ENCODE measurements around the gene GNAZ. TPM values are rescaled to one million over a fixed set of nuclear protein-coding genes. Genes with fewer than 3 reads are reported as not detected.

Gene GNAZ
- polyA plus RNA-seq, 3 donors, result 1.5 to 7.8 (median 6.2) TPM

- WGBS, 3 donors, result 63 to 81% (median 73%) methylated on average over 5 of the region's 5 CpGs
- no peak overlapping the region for H3K27ac ChIP-seq (ENCODE audit: low read depth, low read length)
These were observed 27.9 kb downstream of the GNAZ start for GRCh38 chr22:23098230-23098705.

GRCh38 chr22:23098718-23099530 is 28.6 kb downstream of the GNAZ start:
- WGBS, 3 donors, result 37 to 61% (median 51%) methylated on average over 28 of the region's 28 CpGs
- H3K27ac ChIP-seq (ENCODE audit: low read depth, low read length), result no peak overlapping the region

DNA sequence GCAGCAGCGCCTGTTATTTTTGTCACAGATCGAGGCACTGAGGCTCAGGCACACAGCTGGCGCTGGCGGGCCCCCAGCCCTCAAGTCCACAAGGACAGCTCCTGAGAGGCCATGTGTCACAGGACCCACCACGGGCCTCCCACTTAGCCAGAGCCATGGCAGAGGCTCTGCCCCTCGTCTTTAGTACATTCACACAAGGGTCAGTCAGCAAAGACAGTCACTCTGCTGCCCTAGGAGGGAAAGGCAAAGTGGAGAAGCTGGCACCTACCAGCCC is 29.1 kb downstream of the GNAZ start:
- H3K27ac ChIP-seq (ENCODE audit: low read depth, low read length), result no peak overlapping the region

GRCh38 chr22:23100124-23100801 is 29.9 kb downstream of the GNAZ start:
- H3K27ac ChIP-seq (ENCODE audit: low read depth, low read length), result no peak overlapping the region
- WGBS, 3 donors, result 85 to 92% (median 89%) methylated on average over 7 of the region's 7 CpGs

More for the DNA sequence above, 29.1 kb downstream of the GNAZ start:
- 82 to 87% (median 87%) methylated on average over 6 of the region's 6 CpGs for WGBS, 3 donors

DNA sequence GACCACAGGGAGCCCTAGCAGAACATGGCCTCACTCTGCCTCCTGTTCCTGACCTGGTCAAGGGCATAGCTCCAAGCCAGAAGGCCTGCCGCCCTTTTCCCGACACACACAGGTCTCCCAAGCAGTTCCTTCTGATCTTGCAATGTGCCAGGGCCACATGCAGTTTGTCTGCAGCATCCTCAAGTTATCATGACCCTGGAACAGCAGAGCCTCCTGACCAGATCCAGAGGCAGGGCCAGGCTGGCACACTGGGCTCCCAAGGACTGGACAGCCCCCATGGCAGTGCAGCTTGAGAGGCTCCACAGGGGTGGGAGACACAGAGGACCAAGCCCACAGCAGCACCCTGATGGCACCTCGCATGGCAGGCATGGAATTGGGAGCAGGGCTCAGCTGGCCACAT is 31.2 kb downstream of the GNAZ start:
- WGBS, 3 donors, result 79 to 96% (median 92%) methylated on average over 3 of the region's 3 CpGs
- no peak overlapping the region for H3K27ac ChIP-seq (ENCODE audit: low read depth, low read length)

DNA sequence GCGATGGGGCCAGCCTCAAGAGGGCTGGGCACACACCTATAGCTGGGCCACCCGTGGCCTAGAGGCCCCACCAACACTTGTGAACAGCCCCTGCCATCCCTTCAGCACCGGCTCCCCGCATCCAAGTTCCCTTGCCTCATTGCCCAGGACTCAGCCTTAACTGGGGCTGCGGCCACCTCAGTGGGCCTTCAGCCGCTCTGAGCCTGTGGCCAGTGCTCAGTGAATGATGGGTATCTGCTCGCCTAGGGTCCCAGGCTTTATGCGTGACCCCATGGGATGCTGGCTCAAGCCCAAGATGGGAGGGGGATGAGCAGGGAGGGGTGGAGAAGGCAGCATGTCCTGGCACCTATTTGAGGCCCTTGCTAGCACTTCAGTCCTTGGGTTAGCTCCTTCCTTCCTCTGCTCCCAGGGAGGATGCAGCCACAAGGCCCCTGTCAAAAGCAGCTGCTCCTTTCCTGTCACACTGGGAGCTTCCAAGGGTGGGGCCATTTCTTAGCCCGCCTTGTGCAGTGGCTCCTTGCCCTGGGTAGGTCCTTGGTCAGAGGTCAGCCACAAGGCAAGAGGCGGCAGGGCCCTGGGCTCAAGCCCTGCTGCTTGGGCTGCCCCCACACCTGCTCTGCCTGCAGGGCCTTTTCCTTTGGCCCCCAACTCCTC is 31.8 kb downstream of the GNAZ start:
- 91 to 94% (median 93%) methylated on average over 10 of the region's 10 CpGs for WGBS, 3 donors

DNA sequence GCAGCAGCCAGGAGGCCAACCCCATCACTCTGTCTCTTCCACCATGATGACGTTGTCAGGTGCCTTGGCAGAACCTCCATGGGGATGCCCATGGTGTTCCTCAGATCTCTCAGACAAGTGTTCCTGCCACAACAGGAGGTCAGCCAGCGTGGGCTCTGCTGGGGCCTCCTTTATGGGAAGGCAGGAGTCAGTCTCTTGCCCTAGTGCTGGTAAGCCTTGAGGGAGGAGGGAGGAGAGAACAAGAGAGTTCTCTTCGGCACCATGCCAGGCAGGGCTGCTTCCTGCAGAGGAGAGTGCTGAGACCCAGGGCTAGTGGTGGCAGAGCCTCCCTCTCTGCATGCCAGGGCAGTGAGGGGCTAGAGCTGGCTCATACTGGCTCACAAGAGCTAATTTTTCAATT is 32.5 kb downstream of the GNAZ start:
- H3K27ac ChIP-seq (ENCODE audit: low read depth, low read length), result no peak overlapping the region
- WGBS, 3 donors, result 74 to 86% (median 77%) methylated on average over 3 of the region's 3 CpGs

More for the DNA sequence above, 31.8 kb downstream of the GNAZ start:
- H3K27ac ChIP-seq (ENCODE audit: low read depth, low read length), result no peak overlapping the region

- no peak overlapping the region for H3K27ac ChIP-seq (ENCODE audit: low read depth, low read length)
- 83 to 93% (median 91%) methylated on average over 13 of the region's 13 CpGs for WGBS, 3 donors
These were observed 33.1 kb downstream of the GNAZ start for GRCh38 chr22:23103199-23103954.

GRCh38 chr22:23104187-23104971 is 34.1 kb downstream of the GNAZ start:
- WGBS, 3 donors, result 83 to 94% (median 84%) methylated on average over 12 of the region's 12 CpGs
- H3K27ac ChIP-seq (ENCODE audit: low read depth, low read length), result no peak overlapping the region

DNA sequence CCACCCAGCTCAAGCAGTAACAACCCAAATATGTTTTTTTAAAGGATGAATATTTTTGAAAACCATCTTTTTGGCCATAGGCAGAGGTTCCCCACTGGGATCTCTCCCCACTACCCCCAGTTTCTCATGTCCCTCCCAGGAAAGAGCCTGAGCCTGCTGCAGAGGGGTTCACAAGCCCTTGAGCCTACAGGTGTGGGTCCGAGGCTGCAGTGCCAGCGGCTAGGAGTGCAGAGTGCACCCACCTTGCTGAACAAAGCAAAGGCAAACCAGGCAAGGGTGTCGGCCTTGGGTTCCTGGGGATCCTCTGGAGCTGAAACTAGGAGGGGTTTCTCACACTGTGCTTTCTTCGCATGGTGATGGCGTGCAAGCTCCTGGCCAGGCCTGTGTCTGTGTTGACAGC is 35.0 kb downstream of the GNAZ start:
- 94 to 97% (median 97%) methylated on average over 5 of the region's 5 CpGs for WGBS, 3 donors
- H3K27ac ChIP-seq (ENCODE audit: low read depth, low read length), result no peak overlapping the region

DNA sequence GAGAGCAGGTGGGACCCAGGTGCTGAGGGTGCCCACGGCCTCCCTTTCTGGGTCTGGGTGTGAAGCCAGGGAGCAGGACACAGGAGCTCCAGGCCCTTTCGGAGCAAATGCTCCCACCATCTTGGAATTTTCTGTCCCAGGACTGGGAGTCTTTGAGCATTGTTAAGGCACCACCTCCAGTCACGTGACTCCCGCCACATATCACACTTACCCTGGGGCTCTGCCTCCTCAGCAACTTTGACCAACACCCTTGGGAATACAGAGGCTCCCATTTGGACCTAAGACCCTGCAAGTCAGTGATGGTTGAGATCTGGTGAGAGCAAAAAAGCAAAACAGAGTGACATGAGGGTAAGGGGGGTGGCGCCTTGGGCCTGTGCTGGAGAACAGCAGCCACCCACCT is 35.6 kb downstream of the GNAZ start:
- no peak overlapping the region for H3K27ac ChIP-seq (ENCODE audit: low read depth, low read length)
- WGBS, 3 donors, result 91 to 98% (median 94%) methylated on average over 5 of the region's 5 CpGs

DNA sequence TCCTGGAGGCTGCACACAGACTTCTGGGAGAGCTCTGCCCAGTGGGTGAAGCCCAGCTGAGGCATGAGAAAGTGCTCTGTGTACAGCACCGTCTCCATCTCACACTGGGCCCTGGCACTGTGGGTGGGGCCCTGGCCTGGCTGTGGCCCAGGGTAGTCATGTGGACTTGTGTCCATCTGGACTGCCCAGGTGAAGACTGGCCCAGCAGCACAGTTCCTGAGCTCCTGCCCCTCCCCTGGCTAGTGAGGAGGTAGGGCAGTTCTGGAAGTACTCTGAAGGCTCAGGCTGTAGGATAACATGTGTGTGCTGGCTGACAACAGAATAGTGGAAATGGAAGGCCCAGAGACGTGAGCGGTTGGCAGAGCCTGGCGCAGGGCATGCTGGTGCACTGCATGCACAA is 36.0 kb downstream of the GNAZ start:
- no peak overlapping the region for H3K27ac ChIP-seq (ENCODE audit: low read depth, low read length)
- 85 to 96% (median 96%) methylated on average over 4 of the region's 4 CpGs for WGBS, 3 donors

- no peak overlapping the region for H3K27ac ChIP-seq (ENCODE audit: low read depth, low read length)
- WGBS, 3 donors, result 72 to 84% (median 78%) methylated on average over 8 of the region's 8 CpGs
These were observed 36.6 kb downstream of the GNAZ start for GRCh38 chr22:23106906-23107367.

DNA sequence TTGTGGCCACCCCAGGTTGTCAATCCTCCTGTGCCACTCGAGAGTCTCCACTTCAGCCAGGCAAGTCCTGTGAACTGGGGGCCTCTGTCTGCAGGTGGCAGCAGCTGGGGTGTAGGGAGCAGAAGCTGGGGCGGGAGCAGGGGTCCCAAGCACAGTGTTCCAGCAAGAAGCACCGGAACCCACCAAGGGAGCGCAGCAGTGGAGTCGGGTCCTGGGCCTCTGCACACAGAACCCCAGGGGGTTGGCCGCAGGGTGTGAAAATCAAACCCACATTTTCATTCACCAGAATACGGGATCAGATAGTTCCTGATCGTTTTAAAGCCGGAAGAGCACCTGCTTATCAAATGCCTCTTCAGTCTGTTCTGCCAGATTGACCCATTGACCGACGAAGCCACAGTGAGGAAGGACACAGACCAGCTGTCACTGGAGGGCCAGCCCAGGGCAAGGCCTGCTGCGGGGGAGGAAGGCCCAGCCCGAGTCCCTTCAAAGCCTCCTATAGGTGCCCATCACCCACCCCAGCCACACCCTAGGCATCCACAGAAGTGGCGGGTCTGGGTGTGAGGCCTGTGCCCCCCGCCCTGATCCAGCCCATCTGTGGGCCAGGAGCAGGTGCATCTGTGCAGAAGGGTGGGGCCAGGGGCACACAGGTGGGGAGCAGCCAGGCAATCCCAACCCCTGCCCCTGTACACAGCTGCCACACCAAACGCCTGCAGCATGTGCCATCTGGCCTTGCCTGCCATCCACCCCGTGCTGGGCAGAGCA is 37.3 kb downstream of the GNAZ start:
- H3K27ac ChIP-seq (ENCODE audit: low read depth, low read length), result no peak overlapping the region
- 91 to 92% (median 92%) methylated on average over 16 to 17 of the region's 17 CpGs for WGBS, 3 donors

DNA sequence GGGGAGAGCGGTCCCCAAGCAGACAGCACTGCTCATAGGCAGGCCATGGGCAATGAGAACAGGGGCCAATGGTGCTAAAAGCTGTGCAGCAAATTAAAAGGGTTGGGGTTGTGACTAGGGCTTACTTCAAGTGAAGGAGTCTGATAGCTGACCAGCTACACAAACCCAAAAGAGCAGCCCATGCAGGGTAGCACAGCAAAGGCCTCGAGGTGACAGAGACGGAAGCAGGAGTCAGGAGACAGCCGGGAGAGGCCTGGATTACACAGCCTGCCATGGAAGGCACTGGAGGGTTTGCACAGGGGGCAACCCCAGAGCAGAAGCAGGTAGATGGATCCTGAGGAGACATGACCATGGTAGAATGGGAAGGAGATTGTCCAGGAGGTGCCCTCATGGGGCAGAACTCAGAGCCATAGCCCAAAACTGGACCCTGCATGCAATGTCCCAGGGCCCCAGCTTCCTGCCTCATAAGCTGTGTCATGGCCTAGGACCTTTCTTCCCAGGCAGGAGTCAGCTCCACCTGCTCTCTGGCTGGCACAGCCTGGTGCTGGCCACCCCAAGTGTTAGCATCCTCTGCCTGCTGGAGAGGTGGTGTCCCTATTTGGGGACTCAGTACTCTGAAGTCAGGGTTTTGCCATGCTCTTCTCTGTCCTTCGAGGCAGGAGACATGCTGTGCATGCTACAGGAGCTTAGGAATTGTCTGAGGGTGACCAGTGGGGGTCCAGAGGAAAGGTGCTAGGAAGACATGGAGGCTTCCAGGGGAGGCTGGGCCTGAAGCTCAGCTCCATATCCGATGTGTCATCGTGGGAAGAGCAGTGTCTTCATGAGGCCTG is 38.1 kb downstream of the GNAZ start:
- 88 to 96% (median 92%) methylated on average over 7 of the region's 7 CpGs for WGBS, 3 donors
- H3K27ac ChIP-seq (ENCODE audit: low read depth, low read length), result no peak overlapping the region

DNA sequence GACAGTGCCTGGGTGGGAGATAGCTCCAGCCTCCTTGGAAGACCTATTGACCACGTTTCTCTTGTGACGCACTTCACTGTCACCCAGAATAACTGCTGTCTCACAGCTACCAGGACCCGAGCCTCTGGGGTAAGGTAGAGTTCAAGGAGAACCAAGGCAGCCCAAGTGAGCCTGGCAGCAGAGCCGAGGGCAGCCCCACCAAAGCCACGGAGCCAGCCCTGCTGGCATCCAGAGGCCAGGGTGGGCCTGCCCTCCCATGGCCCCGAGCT is 38.7 kb downstream of the GNAZ start:
- WGBS, 3 donors, result 81 to 88% (median 87%) methylated on average over 6 of the region's 6 CpGs
- no peak overlapping the region for H3K27ac ChIP-seq (ENCODE audit: low read depth, low read length)
